HepG2 (cell line): ENCODE measurements around the gene SLC24A4. TPM values are rescaled to one million over a fixed set of nuclear protein-coding genes. Genes with fewer than 3 reads are reported as not detected.
A peak's percentile ranks its signal among the peaks of the same experiment; 100 is the strongest.

Source experiments
- ARNT ChIP-seq: fragments of 450-650 bp; IDR thresholded peaks from 2 replicates; pipeline ENCODE4 v1.6.1; 2017
- CHD4 ChIP-seq: fragments of 200-600 bp; sonication (generic); IDR thresholded peaks from 2 replicates; pipeline ENCODE4 v1.7.0; 2017; ENCODE audit warnings: mild to moderate bottlenecking, low read length, borderline replicate concordance
- FOXJ3 ChIP-seq: sonication (generic); formaldehyde crosslinking; IDR thresholded peaks from 2 replicates; pipeline ENCODE4 v1.4.0; 2020; ENCODE audit warnings: missing genetic modification reagents, mild to moderate bottlenecking, borderline replicate concordance
- FUBP1 ChIP-seq: sonication (generic); formaldehyde crosslinking; IDR thresholded peaks from 2 replicates; pipeline ENCODE4 v1.5.1; 2020; ENCODE audit warnings: missing genetic modification reagents, mild to moderate bottlenecking, borderline replicate concordance
- HNF4A ChIP-seq: sonication (generic); formaldehyde crosslinking; IDR thresholded peaks from 2 replicates; pipeline ENCODE4 v1.4.0; 2020; ENCODE audit warnings: missing genetic modification reagents
- KAT2B ChIP-seq: fragments of 150-350 bp; IDR thresholded peaks from 2 replicates; pipeline ENCODE4 v1.6.1; 2014; ENCODE audit warnings: low read depth, low read length, borderline replicate concordance
- MED8 ChIP-seq: sonication (generic); formaldehyde crosslinking; IDR thresholded peaks from 2 replicates; pipeline ENCODE4 v1.8.1; 2023; ENCODE audit warnings: mild to moderate bottlenecking, missing genetic modification reagents; ENCODE audit not compliant: insufficient replicate concordance
- NFE2L1 ChIP-seq: sonication (generic); formaldehyde crosslinking; IDR thresholded peaks from 2 replicates; pipeline ENCODE4 v1.4.0; 2020; ENCODE audit warnings: missing genetic modification reagents, mild to moderate bottlenecking, borderline replicate concordance
- NFIC ChIP-seq: IDR thresholded peaks from 2 replicates; pipeline ENCODE4 v1.6.1; 2012; ENCODE audit warnings: mild to moderate bottlenecking, low read length, inconsistent platforms
- PHF8 ChIP-seq: sonication (generic); formaldehyde crosslinking; IDR thresholded peaks from 2 replicates; pipeline ENCODE4 v1.5.0; 2020; ENCODE audit warnings: missing genetic modification reagents
- RNF2 ChIP-seq: fragments of 450-650 bp; conservative IDR thresholded peaks from 2 replicates; pipeline ENCODE4 v1.6.1; 2016; ENCODE audit warnings: low read depth
- SMAD1 ChIP-seq: sonication (generic); formaldehyde crosslinking; IDR thresholded peaks from 2 replicates; pipeline ENCODE4 v1.4.0; 2020; ENCODE audit warnings: missing genetic modification reagents, low read depth, mild to moderate bottlenecking, borderline replicate concordance
- STAG1 ChIP-seq: sonication (generic); formaldehyde crosslinking; IDR thresholded peaks from 2 replicates; pipeline ENCODE4 v1.4.0; 2020; ENCODE audit warnings: missing genetic modification reagents
- TARDBP ChIP-seq: sonication (generic); formaldehyde crosslinking; IDR thresholded peaks from 2 replicates; pipeline ENCODE4 v1.8.0; 2022; ENCODE audit warnings: mild to moderate bottlenecking, missing genetic modification reagents
- TBL1XR1 ChIP-seq: fragments of 150-350 bp; IDR thresholded peaks from 2 replicates; pipeline ENCODE4 v1.6.1; 2014; ENCODE audit warnings: borderline replicate concordance, low read length; ENCODE audit not compliant: partially characterized antibody
- TBX2 ChIP-seq: sonication (generic); formaldehyde crosslinking; IDR thresholded peaks from 2 replicates; pipeline ENCODE4 v1.5.0; 2020; ENCODE audit warnings: missing genetic modification reagents, mild to moderate bottlenecking, borderline replicate concordance
- THYN1 ChIP-seq: sonication (generic); formaldehyde crosslinking; IDR thresholded peaks from 2 replicates; pipeline ENCODE4 v1.8.1; 2023; ENCODE audit warnings: low read depth, mild to moderate bottlenecking, moderate library complexity, missing genetic modification reagents, borderline replicate concordance
- YEATS4 ChIP-seq: sonication (generic); formaldehyde crosslinking; IDR thresholded peaks from 2 replicates; pipeline ENCODE4 v1.4.0; 2020; ENCODE audit warnings: missing genetic modification reagents, borderline replicate concordance
- ZNF124 ChIP-seq: sonication (generic); formaldehyde crosslinking; IDR thresholded peaks from 2 replicates; pipeline ENCODE4 v1.4.0; 2020; ENCODE audit warnings: missing genetic modification reagents
- ZNF367 ChIP-seq: sonication (generic); formaldehyde crosslinking; IDR thresholded peaks from 2 replicates; pipeline ENCODE4 v1.4.0; 2020; ENCODE audit warnings: missing genetic modification reagents, borderline replicate concordance
- ZNF512 ChIP-seq: sonication (generic); formaldehyde crosslinking; IDR thresholded peaks from 2 replicates; pipeline ENCODE4 v1.4.0; 2020; ENCODE audit warnings: mild to moderate bottlenecking, missing genetic modification reagents
- ZNF572 ChIP-seq: sonication (generic); formaldehyde crosslinking; IDR thresholded peaks from 2 replicates; pipeline ENCODE4 v1.5.1; 2020; ENCODE audit warnings: mild to moderate bottlenecking, missing genetic modification reagents
- ZNF607 ChIP-seq: sonication (generic); formaldehyde crosslinking; IDR thresholded peaks from 2 replicates; pipeline ENCODE4 v1.5.1; 2020; ENCODE audit warnings: missing genetic modification reagents, mild to moderate bottlenecking, borderline replicate concordance
- ZNF704 ChIP-seq: sonication (generic); formaldehyde crosslinking; IDR thresholded peaks from 2 replicates; pipeline ENCODE4 v1.8.1; 2023; ENCODE audit warnings: mild to moderate bottlenecking, inconsistent platforms, moderate library complexity, missing genetic modification reagents, borderline replicate concordance
- ZNF850 ChIP-seq: sonication (generic); formaldehyde crosslinking; conservative IDR thresholded peaks from 2 replicates; pipeline ENCODE4 v1.9.0; 2021; ENCODE audit warnings: mild to moderate bottlenecking, missing genetic modification reagents
- polyA plus RNA-seq, 8 experiments: library from polyadenylated mRNA; depleted of rRNA in 3 of 8; stranded (reverse) in 7 of 8; unstranded in 1 of 8; fragments of >200 nt; fragmentation: Illumina TruSeq in 4 of 8; extraction: Trizol in 4 of 8; gene quantifications; 2 replicates each; pipeline versions ENCODE4 v1.2.1 to v1.2.3, GENCODE V29; 2011 to 2016; ENCODE audit warnings: low read depth in 4 of 8, missing spikeins in 1 of 8, mixed read lengths in 1 of 8; ENCODE audit not compliant: insufficient read depth in 1 of 8
- total RNA-seq, 5 experiments: library from RNA; depleted of rRNA; stranded (reverse); fragments of >200 nt; fragmentation: Illumina TruSeq; extraction: Trizol; gene quantifications; 2 replicates each; pipeline ENCODE4 v1.2.3, GENCODE V29; 2016; ENCODE audit warnings: low read depth in 1 of 5

SLC24A4 gene
- total and polyA plus RNA-seq, 2 of the 13 experiments (the other 11 are each of a cell fraction or from before 2014, with no cell fraction given): not detected

- TF ChIP-seq ZNF704 (CRISPR knock-in tag): peak; percentile 74; the same call in 1 of the 2 replicates
- TF ChIP-seq ZNF850 (CRISPR knock-in tag): no peak
- peak; percentile 86 for TF ChIP-seq PHF8
- TF ChIP-seq SMAD1 (CRISPR knock-in tag): 0 out of 2 replicates have a peak, but pooled peaks have one; percentile 64
- no peak for TF ChIP-seq TBL1XR1
- TF ChIP-seq CHD4: no peak
- TF ChIP-seq TBX2 (CRISPR knock-in tag): peak; percentile 70; the same call in 1 of the 2 replicates
- no peak for TF ChIP-seq ARNT
- TF ChIP-seq ZNF572 (CRISPR knock-in tag): peak; percentile 75; the same call in 1 of the 2 replicates
- TF ChIP-seq TARDBP (CRISPR knock-in tag): peak; percentile 90
- TF ChIP-seq FUBP1: no peak
- TF ChIP-seq NFIC: no peak
- no peak for TF ChIP-seq KAT2B
- TF ChIP-seq ZNF367 (CRISPR knock-in tag): no peak; the same call in 1 of the 2 replicates
- peak; percentile 11; the same call in 1 of the 2 replicates for TF ChIP-seq STAG1 (CRISPR knock-in tag)
- no peak for TF ChIP-seq THYN1 (CRISPR knock-in tag)
- peak; percentile 92 for TF ChIP-seq YEATS4 (CRISPR knock-in tag)
- 0 out of 2 replicates have a peak, but pooled peaks have one; percentile 38 for TF ChIP-seq ZNF512 (CRISPR knock-in tag)
- TF ChIP-seq MED8: peak; percentile 92
- 0 out of 2 replicates have a peak, but pooled peaks have one; percentile 22 for TF ChIP-seq RNF2
- peak; percentile 48; the same call in 1 of the 2 replicates for TF ChIP-seq NFE2L1
- TF ChIP-seq HNF4A (CRISPR knock-in tag): peak; percentile 97
- peak; percentile 74; the same call in 1 of the 2 replicates for TF ChIP-seq ZNF607
- 0 out of 2 replicates have a peak, but pooled peaks have one; percentile 64 for TF ChIP-seq ZNF124 (CRISPR knock-in tag)
- TF ChIP-seq FOXJ3 (CRISPR knock-in tag): peak; percentile 60; the same call in 1 of the 2 replicates
These were observed 191.2 kb downstream of the SLC24A4 start (continued) for GRCh38 chr14:92513966-92514843.
